SK-N-SH (cell line): ENCODE data around the gene SKOR2.
A peak's percentile ranks its signal among the peaks of the same experiment; 100 is the strongest.

ENCODE experiments used
- EP300 ChIP-seq, 2 experiments: IDR thresholded peaks; 2 replicates each; pipeline versions ENCODE4 v1.4.0 to v1.6.1; 2012; ENCODE audit warnings: borderline replicate concordance in 1 of 2, low read depth in 1 of 2, low read length in 1 of 2
- NFIC ChIP-seq: IDR thresholded peaks from 2 replicates; pipeline ENCODE4 v1.4.0; 2012; ENCODE audit warnings: borderline replicate concordance
- RAD21 ChIP-seq: IDR thresholded peaks from 2 replicates; pipeline ENCODE4 v1.6.1; 2012; ENCODE audit warnings: mild to moderate bottlenecking, low read length
- SMC3 ChIP-seq: IDR thresholded peaks from 2 replicates; pipeline ENCODE4 v1.6.1; 2012; ENCODE audit warnings: low read depth, low read length, improper control_type of control experiment
- TF ChIP-seq, protein P1 (sequence below): fragments of 200-600 bp; sonication (generic); IDR thresholded peaks from 2 replicates; pipeline ENCODE4 v1.6.1; 2017; ENCODE audit warnings: antibody characterized with exemption, mild to moderate bottlenecking, moderate library complexity
- TF ChIP-seq, protein P2 (sequence below): IDR thresholded peaks from 2 replicates; pipeline ENCODE4 v1.4.0; 2012; ENCODE audit warnings: low read depth, borderline replicate concordance

DNA sequence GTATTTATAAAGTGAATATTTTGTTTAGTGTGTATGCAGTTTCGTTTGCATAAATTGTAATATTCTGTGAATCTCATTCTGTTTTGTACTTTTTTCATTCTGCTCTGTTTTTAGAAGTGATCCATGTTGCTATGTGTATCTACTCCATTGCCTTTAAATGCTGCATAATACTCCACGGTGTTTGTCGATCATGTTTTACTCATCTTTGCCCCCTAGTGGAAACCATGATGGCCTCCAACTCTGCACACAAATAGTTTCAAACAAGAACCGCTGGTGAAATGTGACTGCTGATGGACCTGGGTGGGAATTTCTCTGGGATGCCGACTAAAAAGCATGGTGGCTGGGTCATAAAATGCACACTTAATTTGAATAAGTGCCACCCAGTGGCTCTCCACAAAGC, 32.0 kb upstream of the SKOR2 start:
- TF ChIP-seq RAD21, result peak; percentile 57
- TF ChIP-seq, protein P1, sequence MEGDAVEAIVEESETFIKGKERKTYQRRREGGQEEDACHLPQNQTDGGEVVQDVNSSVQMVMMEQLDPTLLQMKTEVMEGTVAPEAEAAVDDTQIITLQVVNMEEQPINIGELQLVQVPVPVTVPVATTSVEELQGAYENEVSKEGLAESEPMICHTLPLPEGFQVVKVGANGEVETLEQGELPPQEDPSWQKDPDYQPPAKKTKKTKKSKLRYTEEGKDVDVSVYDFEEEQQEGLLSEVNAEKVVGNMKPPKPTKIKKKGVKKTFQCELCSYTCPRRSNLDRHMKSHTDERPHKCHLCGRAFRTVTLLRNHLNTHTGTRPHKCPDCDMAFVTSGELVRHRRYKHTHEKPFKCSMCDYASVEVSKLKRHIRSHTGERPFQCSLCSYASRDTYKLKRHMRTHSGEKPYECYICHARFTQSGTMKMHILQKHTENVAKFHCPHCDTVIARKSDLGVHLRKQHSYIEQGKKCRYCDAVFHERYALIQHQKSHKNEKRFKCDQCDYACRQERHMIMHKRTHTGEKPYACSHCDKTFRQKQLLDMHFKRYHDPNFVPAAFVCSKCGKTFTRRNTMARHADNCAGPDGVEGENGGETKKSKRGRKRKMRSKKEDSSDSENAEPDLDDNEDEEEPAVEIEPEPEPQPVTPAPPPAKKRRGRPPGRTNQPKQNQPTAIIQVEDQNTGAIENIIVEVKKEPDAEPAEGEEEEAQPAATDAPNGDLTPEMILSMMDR, result peak; percentile 74
- TF ChIP-seq, protein P2, sequence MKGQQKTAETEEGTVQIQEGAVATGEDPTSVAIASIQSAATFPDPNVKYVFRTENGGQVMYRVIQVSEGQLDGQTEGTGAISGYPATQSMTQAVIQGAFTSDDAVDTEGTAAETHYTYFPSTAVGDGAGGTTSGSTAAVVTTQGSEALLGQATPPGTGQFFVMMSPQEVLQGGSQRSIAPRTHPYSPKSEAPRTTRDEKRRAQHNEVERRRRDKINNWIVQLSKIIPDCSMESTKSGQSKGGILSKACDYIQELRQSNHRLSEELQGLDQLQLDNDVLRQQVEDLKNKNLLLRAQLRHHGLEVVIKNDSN, result no peak
- TF ChIP-seq EP300 (IDR thresholded peaks at IDR 0.05; ENCODE audit: borderline replicate concordance in 1 of 2, low read depth in 1 of 2, low read length in 1 of 2), result no peak
- no peak for TF ChIP-seq NFIC
- peak; percentile 49 for TF ChIP-seq SMC3
